ENCODE data around the gene GAK. TPM values are rescaled to one million over a fixed set of nuclear protein-coding genes. Genes with fewer than 3 reads are reported as not detected.

Gene GAK
- total RNA-seq, 4 donors from 2014 or later, result 34.9 to 48.3 (median 44.5) TPM

DNA sequence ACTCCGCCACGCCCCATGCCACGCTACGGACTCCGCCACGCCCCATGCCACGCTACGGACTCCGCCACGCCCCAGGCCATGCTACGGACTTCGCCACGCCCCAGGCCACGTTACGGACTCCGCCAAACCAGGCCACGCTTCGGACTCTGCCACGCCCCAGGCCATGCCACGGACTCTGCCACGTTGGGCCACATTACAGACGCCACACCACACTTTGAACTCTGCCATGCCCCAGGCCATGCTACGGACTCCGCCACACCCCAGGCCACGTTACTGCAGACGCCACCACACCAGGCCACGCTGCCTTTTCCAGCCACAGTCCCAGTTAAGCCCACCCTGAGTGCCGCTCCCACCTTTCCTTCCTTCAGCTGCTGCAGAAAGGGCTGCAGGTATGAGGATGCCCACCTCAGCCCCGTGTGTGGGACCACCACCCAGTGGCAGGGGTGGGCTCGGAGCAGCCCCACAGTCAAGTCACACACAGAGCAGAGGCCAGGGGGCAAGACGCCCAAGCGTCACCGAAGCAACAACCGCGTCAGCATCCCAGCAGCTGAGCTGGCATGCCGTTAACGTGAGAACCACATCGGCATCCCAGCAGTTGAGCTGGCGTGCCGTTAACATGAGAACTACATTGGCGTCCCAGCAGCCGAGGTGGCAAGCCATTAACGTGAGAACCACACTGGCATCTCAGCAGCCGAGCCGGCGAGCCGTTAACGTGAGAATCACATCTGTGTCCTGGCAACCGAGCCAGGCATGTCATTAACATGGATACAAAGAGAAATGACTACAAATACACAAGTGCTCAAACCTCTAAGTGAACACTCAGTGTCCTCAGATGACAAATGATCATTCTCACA is 26.4 kb downstream of the GAK start:
- Histone ChIP-seq H3K9me3 (no peaks in the 10 kb centered on the region), H3K4me1 (no peaks in the 10 kb centered on the region), H3K4me3 (no peak overlapping the region), H3K27me3 (no peaks in the 10 kb centered on the region), H3K27ac (no peak overlapping the region), H3K36me3 (peaks cover 0 to 20% of the 10 kb centered on the region in 2 donors)
- TF ChIP-seq, protein P1, sequence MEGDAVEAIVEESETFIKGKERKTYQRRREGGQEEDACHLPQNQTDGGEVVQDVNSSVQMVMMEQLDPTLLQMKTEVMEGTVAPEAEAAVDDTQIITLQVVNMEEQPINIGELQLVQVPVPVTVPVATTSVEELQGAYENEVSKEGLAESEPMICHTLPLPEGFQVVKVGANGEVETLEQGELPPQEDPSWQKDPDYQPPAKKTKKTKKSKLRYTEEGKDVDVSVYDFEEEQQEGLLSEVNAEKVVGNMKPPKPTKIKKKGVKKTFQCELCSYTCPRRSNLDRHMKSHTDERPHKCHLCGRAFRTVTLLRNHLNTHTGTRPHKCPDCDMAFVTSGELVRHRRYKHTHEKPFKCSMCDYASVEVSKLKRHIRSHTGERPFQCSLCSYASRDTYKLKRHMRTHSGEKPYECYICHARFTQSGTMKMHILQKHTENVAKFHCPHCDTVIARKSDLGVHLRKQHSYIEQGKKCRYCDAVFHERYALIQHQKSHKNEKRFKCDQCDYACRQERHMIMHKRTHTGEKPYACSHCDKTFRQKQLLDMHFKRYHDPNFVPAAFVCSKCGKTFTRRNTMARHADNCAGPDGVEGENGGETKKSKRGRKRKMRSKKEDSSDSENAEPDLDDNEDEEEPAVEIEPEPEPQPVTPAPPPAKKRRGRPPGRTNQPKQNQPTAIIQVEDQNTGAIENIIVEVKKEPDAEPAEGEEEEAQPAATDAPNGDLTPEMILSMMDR (IDR thresholded peaks at IDR 0.05 in 4 of 5, conservative IDR thresholded peaks at IDR 0.05 in 1 of 5), result no peak
- TF ChIP-seq POLR2A (IDR thresholded peaks at IDR 0.05), result no peak
- in situ Hi-C loops (cut with MboI; ENCODE audit: low sequenced_read_pairs in 4 of 4), result no loop called here
- intact Hi-C loops (cut with DNase I; ENCODE audit: low total_unique reads), result no loop called here
- DNase-seq (no peak), ATAC-seq (no peak)

DNA sequence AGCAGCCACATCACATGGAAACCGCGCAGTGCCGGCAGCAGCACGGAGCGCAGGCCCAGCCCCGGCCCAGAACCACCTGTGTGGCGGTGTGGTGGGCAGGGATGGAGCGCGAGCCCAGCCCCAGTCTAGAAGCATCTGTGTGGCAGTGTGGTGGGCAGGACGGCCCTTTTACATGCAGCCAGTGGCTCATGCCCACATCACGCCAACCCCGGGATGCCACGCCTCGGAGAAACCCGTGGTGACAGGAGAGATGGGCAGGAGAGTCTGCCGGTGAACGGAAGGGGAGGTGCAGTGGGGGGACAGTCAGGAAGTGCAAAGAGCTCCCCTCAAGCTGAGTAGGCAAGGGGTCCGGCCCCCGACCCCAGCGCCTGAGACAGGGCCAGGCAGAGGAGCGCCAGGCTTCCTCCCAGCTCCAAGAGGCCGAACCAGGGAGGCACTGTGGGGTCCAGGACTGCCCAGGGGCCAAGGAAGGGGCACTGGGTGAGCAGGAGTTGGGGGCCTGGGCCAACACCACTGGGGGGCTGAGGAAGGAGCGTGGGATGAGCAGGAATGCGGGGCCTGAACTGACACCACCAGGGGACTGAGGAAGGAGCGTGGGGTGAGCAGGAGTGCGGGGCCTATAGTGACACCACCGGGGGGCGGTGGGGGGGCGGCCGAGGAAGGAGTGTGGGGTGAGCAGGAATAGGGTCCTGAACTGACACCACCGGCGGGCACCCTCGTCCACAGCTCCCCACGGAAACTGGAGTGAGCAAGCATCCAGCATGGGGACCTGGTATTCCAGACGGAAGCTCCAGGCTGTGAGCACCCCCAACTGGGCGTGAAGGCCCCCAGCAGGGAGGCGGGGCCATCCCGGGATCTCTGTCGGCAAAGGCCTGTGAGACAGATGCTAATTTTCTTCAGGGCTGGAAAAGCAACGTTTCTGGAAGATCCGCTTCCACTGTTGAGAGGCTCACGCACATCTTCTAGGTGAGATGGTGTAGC is 28.8 kb downstream of the GAK start:
- DNase-seq (no peak), ATAC-seq (no peak)
- TF ChIP-seq POLR2A (IDR thresholded peaks at IDR 0.05), result no peak
- TF ChIP-seq, protein P1 (IDR thresholded peaks at IDR 0.05 in 4 of 5, conservative IDR thresholded peaks at IDR 0.05 in 1 of 5), result no peak
- no peaks in the 10 kb centered on the region for H3K27me3 ChIP-seq
- H3K9me3 ChIP-seq, result no peaks in the 10 kb centered on the region
- intact Hi-C loops (cut with DNase I; ENCODE audit: low total_unique reads) (no loop called here), in situ Hi-C loops (cut with MboI; ENCODE audit: low sequenced_read_pairs in 4 of 4) (no loop called here)
- H3K4me1 ChIP-seq, result no peaks in the 10 kb centered on the region
- H3K4me3 ChIP-seq, result no peak overlapping the region
- no peak overlapping the region for H3K27ac ChIP-seq
- peaks cover 0 to 19% of the 10 kb centered on the region in 2 donors for H3K36me3 ChIP-seq

DNA sequence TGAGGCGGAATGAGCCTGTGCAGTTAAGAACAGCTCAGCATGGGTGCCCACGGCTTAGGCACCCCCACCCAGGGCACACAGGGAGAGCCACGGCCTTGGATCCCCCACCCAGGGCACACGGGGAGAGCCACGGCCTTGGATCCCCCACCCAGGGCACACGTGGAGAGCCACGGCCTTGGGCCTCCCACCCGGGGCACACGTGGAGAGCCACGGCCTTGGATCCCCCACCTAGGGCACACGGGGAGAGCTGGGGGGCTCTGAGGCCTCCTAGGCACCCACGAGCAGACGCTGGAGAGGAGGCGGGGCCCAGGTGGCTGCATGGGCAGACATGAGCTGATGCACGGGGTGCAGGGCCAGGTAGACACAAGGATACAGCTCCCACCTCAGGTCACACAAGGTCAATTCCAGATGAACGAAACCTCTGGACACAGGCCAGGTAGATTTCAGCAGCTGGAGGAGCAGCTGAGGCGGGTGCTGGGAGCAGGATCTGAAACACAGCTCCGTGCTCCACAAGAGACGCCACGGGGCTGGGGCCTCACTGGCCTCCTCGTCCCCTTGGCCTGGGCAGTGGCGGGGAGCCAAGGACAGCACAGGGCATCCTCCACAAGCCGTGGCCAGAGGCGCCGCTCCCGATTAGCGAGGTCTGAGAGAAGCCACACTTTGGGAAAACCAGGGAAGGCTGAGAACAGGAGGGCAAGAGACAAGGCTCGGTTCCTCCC is 30.8 kb downstream of the GAK start:
- DNase-seq (no peak), ATAC-seq (no peak)
- intact Hi-C loops (cut with DNase I; ENCODE audit: low total_unique reads) (no loop called here), in situ Hi-C loops (cut with MboI; ENCODE audit: low sequenced_read_pairs in 4 of 4) (no loop called here)
- Histone ChIP-seq H3K4me1 (no peaks in the 10 kb centered on the region), H3K36me3 (peaks cover 0 to 39% of the 10 kb centered on the region in 2 donors), H3K4me3 (no peak overlapping the region), H3K27me3 (no peaks in the 10 kb centered on the region), H3K27ac (no peak overlapping the region), H3K9me3 (no peaks in the 10 kb centered on the region)
- TF ChIP-seq, protein P1 (IDR thresholded peaks at IDR 0.05 in 4 of 5, conservative IDR thresholded peaks at IDR 0.05 in 1 of 5), result no peak
- TF ChIP-seq POLR2A (IDR thresholded peaks at IDR 0.05), result no peak

DNA sequence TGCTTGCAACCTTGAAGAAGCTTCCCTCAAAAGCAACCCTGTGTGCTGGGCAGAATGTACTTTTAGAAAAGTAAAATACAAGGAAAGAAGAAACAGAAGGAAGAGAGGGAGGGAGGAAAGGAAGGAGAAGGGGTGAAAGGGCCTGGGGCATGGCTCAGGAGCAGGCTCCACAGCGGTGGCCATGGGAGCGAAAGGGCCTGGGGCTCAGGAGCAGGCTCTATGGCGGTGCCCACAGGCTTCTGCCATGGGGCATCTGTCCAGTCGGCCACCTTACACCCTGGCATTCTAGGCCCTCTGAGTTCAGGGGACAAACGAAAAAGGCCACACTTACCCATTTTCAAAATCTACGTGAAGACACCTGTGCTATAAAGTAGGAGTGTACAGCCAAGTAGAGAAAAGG is 31.4 kb downstream of the GAK start:
- ATAC-seq, result no peak
- Histone ChIP-seq H3K4me3 (no peak overlapping the region), H3K36me3 (peaks cover 0 to 45% of the 10 kb centered on the region in 2 donors), H3K4me1 (no peaks in the 10 kb centered on the region), H3K27me3 (no peaks in the 10 kb centered on the region), H3K27ac (no peak overlapping the region), H3K9me3 (no peaks in the 10 kb centered on the region)
- no peak for TF ChIP-seq POLR2A (IDR thresholded peaks at IDR 0.05)
- TF ChIP-seq, protein P1 (IDR thresholded peaks at IDR 0.05 in 4 of 5, conservative IDR thresholded peaks at IDR 0.05 in 1 of 5), result no peak
- no peak for DNase-seq
- intact Hi-C loops (cut with DNase I; ENCODE audit: low total_unique reads) (no loop called here), in situ Hi-C loops (cut with MboI; ENCODE audit: low sequenced_read_pairs in 4 of 4) (no loop called here)

All from gastrocnemius medialis (tissue), 4 donors.